Measurements from ENCODE around the gene DLGAP1. TPM values are rescaled to one million over a fixed set of nuclear protein-coding genes. Genes with fewer than 3 reads are reported as not detected.

The DLGAP1 gene
- total and polyA plus RNA-seq, 2 donors, result 0.24 to 0.41 TPM

- no peak overlapping the region for H3K27ac ChIP-seq (ENCODE audit: low read depth in 1 of 2, low read length in 1 of 2)
- WGBS, result 89% methylated on average over 3 of the region's 3 CpGs
- no peaks in the 10 kb centered on the region for H3K9me3 ChIP-seq (ENCODE audit: control insufficient read depth in 2 of 2, insufficient read depth in 1 of 2, low read length in 1 of 2)
- no peaks in the 10 kb centered on the region for H3K4me1 ChIP-seq (ENCODE audit: control insufficient read depth in 2 of 2, insufficient read depth in 2 of 2, low read length in 2 of 2)
- no peak for DNase-seq (ENCODE audit: low read depth in 6 of 9, low spot score in 9 of 9)
- H3K36me3 ChIP-seq (ENCODE audit: control insufficient read depth in 2 of 2, insufficient read depth in 2 of 2, low read length in 1 of 2), result no peaks in the 10 kb centered on the region
- no peaks in the 10 kb centered on the region for H3K27me3 ChIP-seq (ENCODE audit: control insufficient read depth in 2 of 2, insufficient read depth in 1 of 2, low read length in 1 of 2)
- H3K4me3 ChIP-seq (ENCODE audit: low read length in 2 of 2), result no peak overlapping the region
Measured at GRCh38 chr18:4260107-4260506, 195.0 kb downstream of the DLGAP1 start.

GRCh38 chr18:4256766-4257417, 198.2 kb downstream of the DLGAP1 start:
- Histone ChIP-seq H3K4me1 (ENCODE audit: control insufficient read depth in 2 of 2, insufficient read depth in 2 of 2, low read length in 2 of 2) (no peaks in the 10 kb centered on the region), H3K9me3 (ENCODE audit: control insufficient read depth in 2 of 2, insufficient read depth in 1 of 2, low read length in 1 of 2) (no peaks in the 10 kb centered on the region), H3K27ac (ENCODE audit: low read depth in 1 of 2, low read length in 1 of 2) (no peak overlapping the region), H3K27me3 (ENCODE audit: control insufficient read depth in 2 of 2, insufficient read depth in 1 of 2, low read length in 1 of 2) (no peaks in the 10 kb centered on the region), H3K36me3 (ENCODE audit: control insufficient read depth in 2 of 2, insufficient read depth in 2 of 2, low read length in 1 of 2) (no peaks in the 10 kb centered on the region), H3K4me3 (ENCODE audit: low read length in 2 of 2) (no peak overlapping the region)
- no peak for DNase-seq (ENCODE audit: low read depth in 6 of 9, low spot score in 9 of 9)
- WGBS, result 79% methylated on average over 7 of the region's 7 CpGs

GRCh38 chr18:4254840-4255239, 200.3 kb downstream of the DLGAP1 start:
- Histone ChIP-seq H3K27ac (ENCODE audit: low read depth in 1 of 2, low read length in 1 of 2) (no peak overlapping the region), H3K9me3 (ENCODE audit: control insufficient read depth in 2 of 2, insufficient read depth in 1 of 2, low read length in 1 of 2) (no peaks in the 10 kb centered on the region), H3K4me1 (ENCODE audit: control insufficient read depth in 2 of 2, insufficient read depth in 2 of 2, low read length in 2 of 2) (no peaks in the 10 kb centered on the region), H3K4me3 (ENCODE audit: low read length in 2 of 2) (no peak overlapping the region), H3K27me3 (ENCODE audit: control insufficient read depth in 2 of 2, insufficient read depth in 1 of 2, low read length in 1 of 2) (no peaks in the 10 kb centered on the region), H3K36me3 (ENCODE audit: control insufficient read depth in 2 of 2, insufficient read depth in 2 of 2, low read length in 1 of 2) (no peaks in the 10 kb centered on the region)
- no peak for DNase-seq (ENCODE audit: low read depth in 6 of 9, low spot score in 9 of 9)
- WGBS, result 70% methylated on average over 7 of the region's 7 CpGs

GRCh38 chr18:4252829-4253228, 202.3 kb downstream of the DLGAP1 start:
- WGBS, result 94% methylated on average over 4 of the region's 4 CpGs
- H3K4me3 ChIP-seq (ENCODE audit: low read length in 2 of 2), result no peak overlapping the region

GRCh38 chr18:4251873-4252272, 203.2 kb downstream of the DLGAP1 start:
- no peak overlapping the region for H3K27ac ChIP-seq (ENCODE audit: low read depth in 1 of 2, low read length in 1 of 2)
- no peak for DNase-seq (ENCODE audit: low read depth in 6 of 9, low spot score in 9 of 9)
- H3K27me3 ChIP-seq (ENCODE audit: control insufficient read depth in 2 of 2, insufficient read depth in 1 of 2, low read length in 1 of 2), result no peaks in the 10 kb centered on the region
- no peaks in the 10 kb centered on the region for H3K36me3 ChIP-seq (ENCODE audit: control insufficient read depth in 2 of 2, insufficient read depth in 2 of 2, low read length in 1 of 2)
- no peak overlapping the region for H3K4me3 ChIP-seq (ENCODE audit: low read length in 2 of 2)
- no peaks in the 10 kb centered on the region for H3K4me1 ChIP-seq (ENCODE audit: control insufficient read depth in 2 of 2, insufficient read depth in 2 of 2, low read length in 2 of 2)
- H3K9me3 ChIP-seq (ENCODE audit: control insufficient read depth in 2 of 2, insufficient read depth in 1 of 2, low read length in 1 of 2), result no peaks in the 10 kb centered on the region
- 91% methylated on average over 3 of the region's 3 CpGs for WGBS

More at GRCh38 chr18:4252829-4253228, 202.3 kb downstream of the DLGAP1 start:
- no peaks in the 10 kb centered on the region for H3K9me3 ChIP-seq (ENCODE audit: control insufficient read depth in 2 of 2, insufficient read depth in 1 of 2, low read length in 1 of 2)
- no peak for DNase-seq (ENCODE audit: low read depth in 6 of 9, low spot score in 9 of 9)
- no peak overlapping the region for H3K27ac ChIP-seq (ENCODE audit: low read depth in 1 of 2, low read length in 1 of 2)
- H3K27me3 ChIP-seq (ENCODE audit: control insufficient read depth in 2 of 2, insufficient read depth in 1 of 2, low read length in 1 of 2), result no peaks in the 10 kb centered on the region
- H3K36me3 ChIP-seq (ENCODE audit: control insufficient read depth in 2 of 2, insufficient read depth in 2 of 2, low read length in 1 of 2), result no peaks in the 10 kb centered on the region
- H3K4me1 ChIP-seq (ENCODE audit: control insufficient read depth in 2 of 2, insufficient read depth in 2 of 2, low read length in 2 of 2), result no peaks in the 10 kb centered on the region

GRCh38 chr18:4251206-4251605, 203.9 kb downstream of the DLGAP1 start:
- Histone ChIP-seq H3K27me3 (ENCODE audit: control insufficient read depth in 2 of 2, insufficient read depth in 1 of 2, low read length in 1 of 2) (no peaks in the 10 kb centered on the region), H3K4me1 (ENCODE audit: control insufficient read depth in 2 of 2, insufficient read depth in 2 of 2, low read length in 2 of 2) (no peaks in the 10 kb centered on the region), H3K36me3 (ENCODE audit: control insufficient read depth in 2 of 2, insufficient read depth in 2 of 2, low read length in 1 of 2) (no peaks in the 10 kb centered on the region), H3K9me3 (ENCODE audit: control insufficient read depth in 2 of 2, insufficient read depth in 1 of 2, low read length in 1 of 2) (no peaks in the 10 kb centered on the region), H3K27ac (ENCODE audit: low read depth in 1 of 2, low read length in 1 of 2) (no peak overlapping the region), H3K4me3 (ENCODE audit: low read length in 2 of 2) (no peak overlapping the region)
- WGBS, result 83% methylated on average over 2 of the region's 2 CpGs
- no peak for DNase-seq (ENCODE audit: low read depth in 6 of 9, low spot score in 9 of 9)

GRCh38 chr18:4250141-4250540, 205.0 kb downstream of the DLGAP1 start:
- DNase-seq (ENCODE audit: low read depth in 6 of 9, low spot score in 9 of 9), result no peak
- H3K27me3 ChIP-seq (ENCODE audit: control insufficient read depth in 2 of 2, insufficient read depth in 1 of 2, low read length in 1 of 2), result no peaks in the 10 kb centered on the region
- H3K4me3 ChIP-seq (ENCODE audit: low read length in 2 of 2), result no peak overlapping the region
- no peak overlapping the region for H3K27ac ChIP-seq (ENCODE audit: low read depth in 1 of 2, low read length in 1 of 2)
- WGBS, result 72% methylated on average over 2 of the region's 2 CpGs
- H3K9me3 ChIP-seq (ENCODE audit: control insufficient read depth in 2 of 2, insufficient read depth in 1 of 2, low read length in 1 of 2), result no peaks in the 10 kb centered on the region
- no peaks in the 10 kb centered on the region for H3K4me1 ChIP-seq (ENCODE audit: control insufficient read depth in 2 of 2, insufficient read depth in 2 of 2, low read length in 2 of 2)
- no peaks in the 10 kb centered on the region for H3K36me3 ChIP-seq (ENCODE audit: control insufficient read depth in 2 of 2, insufficient read depth in 2 of 2, low read length in 1 of 2)

- no peak for DNase-seq (ENCODE audit: low read depth in 6 of 9, low spot score in 9 of 9)
- Histone ChIP-seq H3K27ac (ENCODE audit: low read depth in 1 of 2, low read length in 1 of 2) (no peak overlapping the region), H3K4me1 (ENCODE audit: control insufficient read depth in 2 of 2, insufficient read depth in 2 of 2, low read length in 2 of 2) (no peaks in the 10 kb centered on the region), H3K4me3 (ENCODE audit: low read length in 2 of 2) (no peak overlapping the region), H3K9me3 (ENCODE audit: control insufficient read depth in 2 of 2, insufficient read depth in 1 of 2, low read length in 1 of 2) (no peaks in the 10 kb centered on the region), H3K27me3 (ENCODE audit: control insufficient read depth in 2 of 2, insufficient read depth in 1 of 2, low read length in 1 of 2) (no peaks in the 10 kb centered on the region), H3K36me3 (ENCODE audit: control insufficient read depth in 2 of 2, insufficient read depth in 2 of 2, low read length in 1 of 2) (no peaks in the 10 kb centered on the region)
- WGBS, result 92% methylated on average over 10 of the region's 10 CpGs
Measured at GRCh38 chr18:4248686-4249085, 206.4 kb downstream of the DLGAP1 start.

- Histone ChIP-seq H3K4me1 (ENCODE audit: control insufficient read depth in 2 of 2, insufficient read depth in 2 of 2, low read length in 2 of 2) (no peaks in the 10 kb centered on the region), H3K36me3 (ENCODE audit: control insufficient read depth in 2 of 2, insufficient read depth in 2 of 2, low read length in 1 of 2) (no peaks in the 10 kb centered on the region), H3K4me3 (ENCODE audit: low read length in 2 of 2) (no peak overlapping the region), H3K9me3 (ENCODE audit: control insufficient read depth in 2 of 2, insufficient read depth in 1 of 2, low read length in 1 of 2) (no peaks in the 10 kb centered on the region), H3K27me3 (ENCODE audit: control insufficient read depth in 2 of 2, insufficient read depth in 1 of 2, low read length in 1 of 2) (no peaks in the 10 kb centered on the region), H3K27ac (ENCODE audit: low read depth in 1 of 2, low read length in 1 of 2) (no peak overlapping the region)
- DNase-seq (ENCODE audit: low read depth in 6 of 9, low spot score in 9 of 9), result no peak
- 79% methylated on average over 4 of the region's 4 CpGs for WGBS
Measured at GRCh38 chr18:4246374-4246773, 208.7 kb downstream of the DLGAP1 start.

Data from thymus (tissue), 11 donors.